Esophagus (tissue), 2 donors: ENCODE results near the gene DERA. TPM values are rescaled to one million over a fixed set of nuclear protein-coding genes. Genes with fewer than 3 reads are reported as not detected.

Experiments used
- H3K27ac ChIP-seq, 2 donors: one replicate each; pipeline ENCODE4 v1.5.1; 2013; ENCODE audit warnings: low read depth in 2 of 2, mild to moderate bottlenecking in 2 of 2, inconsistent platforms in 1 of 2, low read length in 1 of 2, moderate library complexity in 1 of 2
- H3K27me3 ChIP-seq, 2 donors: one replicate each; pipeline ENCODE4 v1.6.1; 2013; ENCODE audit warnings: low read length in 2 of 2, control low read depth in 1 of 2, mild to moderate bottlenecking in 1 of 2; ENCODE audit not compliant: insufficient read depth in 2 of 2, control insufficient read depth in 1 of 2
- H3K36me3 ChIP-seq, 2 donors: one replicate each; pipeline ENCODE4 v1.6.1; 2013; ENCODE audit warnings: low read length in 1 of 2; ENCODE audit not compliant: control insufficient read depth in 2 of 2, insufficient read depth in 2 of 2
- H3K4me1 ChIP-seq, 2 donors: one replicate each; pipeline ENCODE4 v1.6.1; 2013; ENCODE audit warnings: low read length in 1 of 2; ENCODE audit not compliant: control insufficient read depth in 2 of 2, insufficient read depth in 2 of 2
- H3K4me3 ChIP-seq, 2 donors: one replicate each; pipeline ENCODE4 v1.5.1; 2013; ENCODE audit warnings: low read length in 2 of 2, mild to moderate bottlenecking in 2 of 2, low read depth in 1 of 2, moderate library complexity in 1 of 2
- H3K9me3 ChIP-seq, 2 donors: one replicate each; pipeline ENCODE4 v1.6.1; 2013; ENCODE audit warnings: mild to moderate bottlenecking in 2 of 2, low read depth in 1 of 2, low read length in 1 of 2, moderate library complexity in 1 of 2; ENCODE audit not compliant: control insufficient read depth in 2 of 2, insufficient read depth in 1 of 2
- WGBS, 2 donors: extraction: QIAGEN DNeasy Blood & Tissue Kit; methylation state at CpG; one replicate each; pipeline ENCODE4 v1.1.7; 2013; 5-methylcytosine and 5-hydroxymethylcytosine counted together
- polyA plus RNA-seq, 2 donors: library from polyadenylated mRNA; stranded (reverse); fragments of 200-250 nt; gene quantifications; one replicate each; pipeline ENCODE4 v1.2.3, GENCODE V29; 2013
- donor health status: healthy with polysubstance abuse.
- donor health status: Bipolar disorder and iron deficiency.

The DERA gene
- polyA plus RNA-seq, 2 donors = 30.7 to 37.2 TPM

DNA sequence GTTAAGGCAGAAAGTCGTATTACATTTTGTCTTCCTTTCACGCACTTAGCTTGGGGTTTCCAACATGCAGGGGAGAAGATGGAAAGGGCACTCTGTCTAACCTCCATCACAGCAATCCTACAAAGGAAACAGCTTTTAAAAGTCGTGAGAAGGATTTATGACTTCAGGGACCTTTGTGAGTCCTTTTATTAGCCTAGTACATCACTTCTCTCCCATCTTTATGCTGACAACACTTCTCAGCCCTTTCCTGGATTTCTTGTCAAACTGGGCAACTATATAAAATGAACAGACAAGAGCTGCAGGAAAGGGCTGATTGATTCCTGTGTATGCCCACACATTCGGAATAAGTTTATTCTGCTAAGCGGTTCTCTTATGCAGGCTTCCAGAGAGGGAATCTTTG, 159.0 kb downstream of the DERA start:
- WGBS, 2 donors = 58 to 59% methylated on average over 5 of the region's 5 CpGs
- Histone ChIP-seq H3K4me3 (no peak overlapping the region), H3K27ac (no peak overlapping the region), H3K36me3 (no peaks in the 10 kb centered on the region), H3K9me3 (no peaks in the 10 kb centered on the region), H3K27me3 (no peaks in the 10 kb centered on the region), H3K4me1 (no peaks in the 10 kb centered on the region)

DNA sequence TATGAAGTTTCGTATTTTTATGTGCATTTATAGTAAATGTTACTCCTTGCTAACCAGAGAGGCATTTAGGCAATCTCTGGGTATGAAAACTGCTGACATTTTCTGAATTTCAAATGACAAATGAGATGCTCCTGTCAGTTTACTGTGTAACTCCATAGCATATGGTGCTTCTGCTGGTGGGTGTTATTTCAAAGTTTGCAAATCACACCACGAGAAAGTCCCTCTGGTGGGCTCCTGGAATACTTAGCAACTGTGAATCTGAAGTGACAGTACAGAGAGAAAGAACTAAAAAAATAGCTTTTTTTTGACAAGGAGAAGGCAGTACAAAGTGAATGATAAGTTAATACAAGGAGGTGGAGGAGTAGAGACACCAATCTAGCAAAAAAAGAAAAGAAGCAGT, 161.5 kb downstream of the DERA start:
- H3K4me3 ChIP-seq = no peak overlapping the region
- H3K27ac ChIP-seq = no peak overlapping the region
- no peaks in the 10 kb centered on the region for H3K27me3 ChIP-seq
- 68 to 78% methylated on average over 2 of the region's 2 CpGs for WGBS, 2 donors
- H3K9me3 ChIP-seq = no peaks in the 10 kb centered on the region
- H3K36me3 ChIP-seq = no peaks in the 10 kb centered on the region
- H3K4me1 ChIP-seq = no peaks in the 10 kb centered on the region

DNA sequence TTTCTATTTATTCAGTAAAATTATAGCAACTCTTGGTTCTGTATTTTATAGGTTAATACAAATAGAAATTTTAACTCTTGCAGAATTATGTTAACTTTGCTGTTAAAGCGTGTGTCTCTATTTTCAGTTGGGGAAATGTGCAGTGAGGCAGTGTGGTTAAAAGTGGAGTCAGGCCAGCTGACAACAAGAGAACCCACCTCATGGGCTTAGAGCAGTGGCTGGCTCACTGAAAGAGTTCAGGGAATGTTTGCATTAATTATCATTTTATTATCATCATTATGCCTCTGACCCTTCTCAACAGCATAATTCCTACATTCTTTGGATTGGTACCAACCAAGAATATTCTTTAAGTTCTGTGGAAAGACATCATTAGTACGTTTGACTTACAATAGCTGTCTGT, 163.8 kb downstream of the DERA start:
- Histone ChIP-seq H3K9me3 (no peaks in the 10 kb centered on the region), H3K4me1 (no peaks in the 10 kb centered on the region), H3K4me3 (no peak overlapping the region), H3K27ac (no peak overlapping the region), H3K36me3 (no peaks in the 10 kb centered on the region), H3K27me3 (no peaks in the 10 kb centered on the region)
- WGBS, 2 donors = 59 to 63% methylated on average over 2 of the region's 2 CpGs

DNA sequence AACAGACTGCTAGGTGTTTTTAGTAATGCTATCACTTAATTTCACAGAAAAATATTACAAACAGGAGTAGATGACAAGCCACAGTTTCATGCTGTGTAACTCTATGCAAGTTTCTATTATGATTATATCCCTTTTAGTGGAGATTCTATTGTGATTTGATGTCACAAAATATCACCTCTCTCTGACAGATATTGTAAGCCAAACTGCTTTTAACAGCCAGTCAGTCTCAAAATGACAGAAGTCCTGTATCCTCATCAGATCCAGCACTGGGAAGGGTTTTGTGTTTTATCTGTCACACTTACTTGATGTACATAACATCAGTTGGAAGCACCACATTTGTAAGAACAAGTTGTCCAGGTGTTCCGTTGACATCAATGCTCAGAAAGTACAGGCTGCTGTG, 164.8 kb downstream of the DERA start:
- WGBS, 2 donors = 83 to 84% methylated on average over 1 of the region's 1 CpG
- no peak overlapping the region for H3K4me3 ChIP-seq
- H3K9me3 ChIP-seq = no peaks in the 10 kb centered on the region
- no peaks in the 10 kb centered on the region for H3K4me1 ChIP-seq
- H3K36me3 ChIP-seq = no peaks in the 10 kb centered on the region
- no peak overlapping the region for H3K27ac ChIP-seq
- H3K27me3 ChIP-seq = no peaks in the 10 kb centered on the region

DNA sequence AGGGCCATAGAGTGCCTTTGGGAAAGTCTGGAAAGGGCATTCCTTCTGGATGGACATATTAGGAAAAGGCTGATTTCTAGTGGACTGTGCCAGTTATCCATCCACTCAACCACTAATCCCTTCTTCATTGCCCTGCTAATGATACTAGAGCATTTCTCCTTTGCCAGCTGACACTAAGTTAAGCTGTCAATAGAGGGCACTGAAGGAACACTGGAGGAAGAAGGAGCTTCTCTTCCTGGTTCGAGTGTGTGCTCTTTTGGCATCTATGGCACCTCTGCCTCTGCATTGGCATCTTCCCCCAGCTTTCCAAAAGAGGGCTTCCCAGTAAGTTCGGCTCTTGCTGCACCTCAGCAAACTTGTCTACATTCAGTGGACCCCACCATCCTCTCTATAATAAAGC, 165.4 kb downstream of the DERA start:
- Histone ChIP-seq H3K36me3 (no peaks in the 10 kb centered on the region), H3K4me3 (no peak overlapping the region), H3K27me3 (no peaks in the 10 kb centered on the region), H3K4me1 (no peaks in the 10 kb centered on the region), H3K27ac (no peak overlapping the region), H3K9me3 (peaks cover 0 to 1% of the 10 kb centered on the region in 2 donors)
- WGBS, 2 donors = 43% methylated on average over 2 of the region's 2 CpGs

- WGBS, 2 donors = 72 to 81% methylated on average over 1 of the region's 1 CpG
- H3K9me3 ChIP-seq = peaks cover 0 to 2% of the 10 kb centered on the region in 2 donors
- no peaks in the 10 kb centered on the region for H3K27me3 ChIP-seq
- H3K36me3 ChIP-seq = no peaks in the 10 kb centered on the region
- H3K4me3 ChIP-seq = no peak overlapping the region
- H3K4me1 ChIP-seq = no peaks in the 10 kb centered on the region
- no peak overlapping the region for H3K27ac ChIP-seq
These were observed 165.9 kb downstream of the DERA start for GRCh38 chr12:16076970-16077522.

DNA sequence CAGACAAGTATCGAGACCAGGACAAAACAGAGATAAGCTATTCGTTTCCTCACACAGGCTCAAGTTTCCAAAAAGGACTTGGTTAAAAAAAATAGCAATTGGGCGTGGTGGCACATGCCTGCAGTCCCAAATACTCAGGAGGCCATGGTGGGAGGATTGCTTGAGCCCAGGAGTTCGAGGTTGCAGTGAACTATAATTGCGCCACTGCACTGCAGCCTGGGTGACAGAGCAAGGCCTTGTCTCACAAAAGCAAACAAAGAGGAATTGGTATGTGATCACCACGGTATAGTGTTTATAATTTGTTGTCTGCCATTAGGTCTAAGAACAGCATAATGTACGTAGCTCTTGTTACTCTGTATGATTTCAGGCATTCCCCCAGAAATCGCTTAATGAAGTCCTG, 175.3 kb downstream of the DERA start:
- no peaks in the 10 kb centered on the region for H3K27me3 ChIP-seq
- 66 to 69% methylated on average over 8 of the region's 8 CpGs for WGBS, 2 donors
- no peak overlapping the region for H3K27ac ChIP-seq
- H3K9me3 ChIP-seq = peaks cover 0 to 2% of the 10 kb centered on the region in 2 donors
- H3K36me3 ChIP-seq = no peaks in the 10 kb centered on the region
- H3K4me1 ChIP-seq = no peaks in the 10 kb centered on the region
- no peak overlapping the region for H3K4me3 ChIP-seq

- WGBS, 2 donors = 82 to 88% methylated on average over 2 of the region's 2 CpGs
- no peaks in the 10 kb centered on the region for H3K4me1 ChIP-seq
- no peak overlapping the region for H3K27ac ChIP-seq
- no peaks in the 10 kb centered on the region for H3K9me3 ChIP-seq
- H3K27me3 ChIP-seq = no peaks in the 10 kb centered on the region
- H3K4me3 ChIP-seq = no peak overlapping the region
- no peaks in the 10 kb centered on the region for H3K36me3 ChIP-seq
These were observed 175.8 kb downstream of the DERA start for GRCh38 chr12:16086942-16087341.

Other genes starting within 250 kb of the DERA start
- 1 to 10 TPM; 6.7 to 7.9 TPM for gene EPS8, start 121.9 kb upstream of the DERA start, polyA plus RNA-seq
- gene STRAP, start 28.9 kb upstream of the DERA start, polyA plus RNA-seq = 10 to 100 TPM; 65.5 to 80.7 TPM